NCI-H1092 treated with DMSO at 0.1 percent for 48 hours (cell line): ENCODE data around the gene LIMS1.
"Not testable (repeated sequence)": the region's sequence is repeated elsewhere in the genome, so short reads cannot be mapped to it uniquely, and the experiment has no call there.

Source experiments
- DNase-seq: peaks from one replicate; lab custom pipeline; 2025; lab: John Stamatoyannopoulos, UW

Gene LIMS1

DNA sequence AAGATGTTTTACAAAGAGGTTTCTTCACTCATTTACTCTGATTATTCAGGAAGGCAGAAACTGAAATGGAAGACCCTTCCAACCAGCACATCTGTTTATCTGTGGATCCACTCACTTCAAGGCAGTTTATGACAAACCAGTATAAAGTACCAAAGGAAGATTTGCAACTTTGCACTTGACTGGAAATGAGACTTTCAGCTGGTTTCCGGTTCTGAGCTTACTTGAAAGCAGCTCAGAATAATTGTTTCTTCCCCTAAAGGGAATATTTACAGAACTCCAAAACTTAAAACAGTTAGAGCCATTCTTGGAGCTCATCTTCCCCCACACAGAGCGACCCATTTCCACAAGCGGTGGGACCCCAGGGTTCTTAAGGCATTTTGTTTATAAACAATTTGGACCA lies 129.8 kb downstream of the LIMS1 start:
- not testable (repeated sequence) for DNase-seq

DNA sequence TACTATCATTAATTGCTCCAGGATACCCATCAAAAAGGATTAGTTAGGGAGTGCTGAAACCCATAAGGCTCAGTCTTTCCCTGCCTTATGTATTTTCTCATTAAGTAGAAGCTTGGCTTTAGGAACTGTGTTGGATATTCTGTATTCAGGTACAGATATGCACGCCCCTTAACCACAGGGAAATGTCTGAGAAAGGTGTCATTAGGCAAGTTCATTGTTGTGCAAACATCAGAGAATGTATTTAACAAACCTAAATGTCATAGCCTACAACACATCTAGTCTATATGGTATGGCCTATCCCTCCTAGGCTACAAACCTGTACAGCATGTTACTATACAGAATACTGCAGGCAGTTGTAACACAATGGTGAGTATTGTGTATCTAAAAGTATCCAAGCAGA lies 130.7 kb downstream of the LIMS1 start:
- not testable (repeated sequence) for DNase-seq

DNA sequence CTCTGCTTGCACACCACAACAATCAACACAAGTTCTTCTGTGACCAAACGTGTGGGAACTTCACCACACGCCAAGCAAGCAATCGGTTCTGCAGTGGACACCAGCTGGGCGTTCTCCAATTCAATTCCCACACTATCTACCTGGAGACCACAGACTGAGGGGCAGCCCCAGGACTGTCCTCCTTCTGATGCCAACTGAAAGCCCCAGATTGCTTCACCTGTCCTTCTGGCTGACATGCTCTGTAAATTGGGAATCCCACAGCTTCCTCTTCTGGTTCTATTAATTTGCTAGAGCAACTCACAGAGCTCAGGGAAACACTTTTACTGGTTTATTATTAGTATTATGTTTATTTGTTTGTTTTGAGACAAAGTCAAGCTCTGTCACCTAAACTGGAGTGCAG lies 131.7 kb downstream of the LIMS1 start:
- DNase-seq, result not testable (repeated sequence)

DNA sequence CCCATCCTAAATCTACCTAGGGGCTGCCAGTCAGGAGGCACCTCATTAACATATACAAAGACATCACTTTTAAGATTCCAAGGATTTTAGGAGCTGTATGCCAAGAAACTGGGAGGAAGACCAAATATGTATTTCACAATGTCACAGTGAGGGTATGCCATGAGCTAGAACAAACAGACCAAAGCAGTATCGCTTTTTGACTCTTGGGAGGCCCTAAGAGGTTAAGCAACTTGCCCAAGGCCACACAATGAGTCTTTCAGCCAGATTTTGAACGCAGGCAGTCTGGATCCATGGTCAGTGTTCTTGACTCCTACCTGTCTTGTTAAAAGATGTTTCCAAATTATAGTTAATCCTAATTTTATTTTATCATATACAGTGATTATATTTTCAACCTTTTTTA lies 132.9 kb downstream of the LIMS1 start:
- not testable (repeated sequence) for DNase-seq

DNA sequence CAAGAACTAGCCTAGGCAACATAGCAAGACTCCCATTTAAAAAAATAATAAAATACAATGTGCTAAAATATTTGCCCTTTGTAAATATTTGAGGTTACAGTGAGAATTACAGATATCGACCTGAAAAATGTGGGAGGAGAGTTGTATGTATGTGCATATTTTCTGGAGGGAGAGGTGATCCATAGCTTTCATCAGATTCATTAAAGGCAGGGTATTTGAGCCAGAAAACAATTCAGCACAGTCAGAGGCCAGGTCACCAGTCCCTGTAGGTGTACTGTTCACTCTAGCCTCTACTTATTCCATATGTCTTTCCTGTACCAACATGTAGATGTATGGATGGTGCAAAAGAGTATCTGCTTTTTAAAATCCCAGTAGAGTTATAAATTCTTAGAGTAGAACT lies 136.0 kb downstream of the LIMS1 start:
- DNase-seq, result not testable (repeated sequence)

DNA sequence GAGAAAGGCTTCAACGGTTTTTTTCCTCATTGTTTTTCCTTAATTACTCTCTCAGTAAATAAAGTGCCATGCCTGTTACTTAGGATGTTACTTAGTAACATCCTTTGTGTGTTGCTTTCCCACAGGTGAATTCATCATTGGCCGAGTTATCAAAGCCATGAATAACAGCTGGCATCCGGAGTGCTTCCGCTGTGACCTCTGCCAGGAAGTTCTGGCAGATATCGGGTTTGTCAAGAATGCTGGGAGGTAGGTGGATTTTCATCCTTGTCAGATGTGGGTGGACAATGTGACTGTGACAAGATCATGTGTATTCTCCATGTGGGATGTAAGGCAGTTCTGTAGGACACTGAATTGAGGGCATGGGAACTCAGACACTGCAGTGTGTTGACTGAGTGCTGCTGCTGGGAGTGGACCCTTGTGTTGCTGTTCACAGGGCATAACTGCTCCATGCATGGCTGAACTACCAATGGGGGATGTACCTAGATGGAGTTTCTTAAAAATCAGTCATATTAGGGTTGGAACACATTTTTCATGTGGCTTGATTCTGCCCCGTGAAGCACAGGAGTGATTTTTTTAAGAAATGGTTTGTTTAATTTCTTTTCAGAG lies 138.0 kb downstream of the LIMS1 start:
- DNase-seq, result not testable (repeated sequence)

DNA sequence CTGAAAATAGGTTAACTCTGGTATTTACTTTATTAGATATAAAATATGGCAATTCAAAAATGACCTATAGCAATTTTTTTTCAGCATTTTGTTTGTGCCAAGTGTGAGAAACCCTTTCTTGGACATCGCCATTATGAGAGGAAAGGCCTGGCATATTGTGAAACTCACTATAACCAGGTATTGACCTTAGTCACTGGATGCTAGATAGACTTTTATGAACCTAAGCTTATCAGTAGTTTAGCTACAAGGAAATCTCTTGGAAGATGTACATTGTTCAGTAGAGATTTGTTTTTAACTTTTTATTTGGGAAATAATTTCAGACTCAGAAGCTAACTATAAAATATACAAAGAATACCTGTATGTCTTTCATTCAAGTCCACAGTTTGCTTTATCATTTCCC lies 142.3 kb downstream of the LIMS1 start:
- not testable (repeated sequence) for DNase-seq

DNA sequence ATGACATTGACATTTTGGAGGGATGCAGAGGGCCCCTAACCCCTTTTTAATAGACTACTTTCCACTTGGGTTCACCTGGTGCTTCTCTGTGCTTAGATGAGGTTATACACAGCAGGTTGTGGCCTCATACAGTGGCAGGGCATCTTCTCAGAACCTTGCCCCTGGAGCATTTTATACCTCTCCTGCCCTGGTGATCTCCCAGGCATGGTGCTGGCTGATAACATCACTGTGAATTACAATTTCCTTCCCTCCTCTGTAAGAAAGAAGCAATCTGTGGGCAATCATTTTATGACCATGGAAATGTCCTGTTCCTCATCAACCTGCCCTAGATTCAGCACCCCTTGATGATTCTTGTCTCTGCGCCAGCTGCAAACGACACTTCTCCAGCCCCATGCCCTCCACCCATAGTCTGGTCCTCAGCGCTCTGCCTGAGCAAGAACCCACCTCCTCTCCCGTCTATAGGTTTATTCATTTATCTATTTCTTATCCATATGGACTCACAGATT lies 143.0 kb downstream of the LIMS1 start:
- not testable (repeated sequence) for DNase-seq

DNA sequence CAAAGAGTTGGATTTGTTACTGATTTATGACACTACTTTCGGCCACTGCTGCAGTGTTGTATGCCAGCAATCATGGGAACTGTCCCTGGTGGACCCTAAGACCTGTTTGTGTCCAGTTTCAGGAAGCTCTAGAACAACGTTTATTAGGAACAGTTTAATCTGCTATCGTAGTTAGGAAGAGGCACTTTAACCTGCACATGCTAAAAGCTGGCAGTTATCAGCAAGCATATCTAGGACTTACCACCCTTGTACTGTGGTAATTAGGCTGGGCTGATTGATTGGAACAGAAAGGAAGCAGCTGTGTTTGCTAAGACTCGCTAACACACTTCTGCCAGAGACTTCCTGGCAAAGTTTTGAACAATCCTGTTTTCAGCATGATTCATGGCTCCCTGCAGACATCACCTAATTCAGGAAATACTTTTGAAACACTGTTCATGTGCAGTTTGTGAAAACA lies 144.0 kb downstream of the LIMS1 start:
- DNase-seq, result peak; percentile 63

DNA sequence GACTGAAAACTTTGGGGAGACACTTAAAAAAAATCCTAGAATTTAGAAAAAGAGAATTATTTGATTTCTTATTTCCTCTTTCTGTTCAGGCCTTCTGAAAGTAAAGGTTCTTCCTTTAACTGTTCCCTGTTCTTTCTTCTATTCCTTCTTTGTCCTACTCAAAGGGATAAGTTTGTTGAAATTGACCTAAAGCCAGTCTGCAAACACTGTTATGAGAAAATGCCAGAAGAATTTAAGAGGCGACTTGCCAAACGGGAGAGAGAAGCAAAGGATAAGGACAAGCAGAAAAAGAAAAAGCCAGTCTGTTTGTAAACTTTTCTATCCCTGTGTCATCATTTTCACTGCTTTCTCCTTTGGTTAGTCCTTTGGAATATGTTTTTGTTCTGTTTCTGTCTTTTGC lies 146.5 kb downstream of the LIMS1 start:
- DNase-seq, result not testable (repeated sequence)

DNA sequence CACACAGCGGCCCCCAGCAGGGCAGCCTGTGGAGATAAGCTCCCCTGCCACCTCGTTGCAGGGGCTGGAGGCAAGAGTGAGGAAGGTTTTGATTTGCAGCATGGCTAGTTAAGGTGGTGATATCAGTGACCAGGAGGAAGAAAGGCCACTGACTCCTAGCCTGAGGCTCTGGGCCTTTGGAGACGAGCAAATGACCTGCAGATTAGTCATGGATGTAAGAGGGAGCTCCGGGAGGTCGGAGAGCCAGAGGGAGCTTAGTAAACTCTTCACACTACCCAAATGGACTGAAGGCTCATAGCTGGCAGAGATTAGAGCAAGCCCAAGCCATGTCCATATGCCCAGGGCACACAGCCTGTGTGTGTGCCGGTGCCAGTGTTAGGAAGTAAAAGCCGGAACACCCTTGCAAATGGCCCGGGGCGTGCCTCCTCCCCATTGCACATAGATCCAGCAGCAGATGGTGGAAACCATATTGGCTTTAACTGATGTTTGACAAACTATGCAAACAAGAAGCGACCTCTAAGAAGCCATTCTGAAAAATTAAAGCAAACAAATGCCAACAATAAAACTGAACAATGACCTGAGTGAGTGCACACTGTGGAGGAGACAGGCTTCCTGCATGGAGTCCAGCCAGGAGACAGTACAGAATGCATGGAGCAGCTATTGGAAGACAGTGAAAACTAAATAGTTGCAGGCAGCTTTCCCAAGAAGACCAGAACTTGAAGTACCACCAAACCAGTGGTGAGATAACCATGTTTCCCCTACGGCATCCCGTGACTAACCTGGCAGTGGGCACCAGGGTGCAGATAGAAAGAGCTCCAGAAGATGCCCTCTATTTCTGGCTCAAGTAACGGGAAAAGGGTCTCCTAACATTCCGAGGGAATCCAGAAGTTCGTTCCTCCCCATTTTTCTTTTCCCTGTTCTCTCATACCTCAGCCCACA lies 154.8 kb downstream of the LIMS1 start:
- DNase-seq, result peak; percentile 2

DNA sequence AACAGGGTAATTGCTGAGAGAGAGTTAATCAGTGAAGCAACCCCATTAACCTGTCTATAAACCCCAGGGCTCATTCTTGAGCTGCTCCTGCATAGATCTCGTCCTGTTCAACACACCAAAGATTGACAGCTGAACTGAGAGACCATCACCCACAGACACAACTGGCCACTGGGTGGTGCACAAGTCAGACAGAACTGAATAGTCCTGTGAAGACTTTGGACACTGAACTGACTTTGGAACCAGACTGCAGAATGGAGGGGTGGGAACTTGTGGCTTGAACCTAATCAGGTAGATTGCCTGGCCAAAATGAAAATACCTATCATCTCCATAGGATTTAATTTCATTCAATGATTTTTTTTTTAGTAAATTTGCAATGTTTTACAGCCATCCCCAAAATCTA lies 155.7 kb downstream of the LIMS1 start:
- not testable (repeated sequence) for DNase-seq

DNA sequence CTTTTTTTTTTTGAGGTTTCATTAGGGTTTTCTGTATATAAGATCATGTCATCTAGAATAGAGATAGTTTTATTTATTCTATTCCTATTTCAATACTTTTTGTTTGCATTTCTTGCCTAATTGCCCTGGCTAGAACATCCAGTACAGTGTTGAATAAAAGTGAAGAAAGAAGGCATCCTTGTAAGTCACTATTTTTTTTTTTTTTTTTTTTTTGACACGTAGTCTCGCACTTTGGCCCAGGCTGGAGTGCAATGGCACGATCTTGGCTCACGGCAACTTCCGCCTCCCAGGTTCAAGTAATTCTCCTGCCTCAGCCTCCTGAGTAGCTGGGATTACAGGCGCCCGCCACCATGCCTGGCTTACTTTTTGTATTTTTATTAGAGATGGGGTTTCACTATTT lies 157.2 kb downstream of the LIMS1 start:
- no peak for DNase-seq

DNA sequence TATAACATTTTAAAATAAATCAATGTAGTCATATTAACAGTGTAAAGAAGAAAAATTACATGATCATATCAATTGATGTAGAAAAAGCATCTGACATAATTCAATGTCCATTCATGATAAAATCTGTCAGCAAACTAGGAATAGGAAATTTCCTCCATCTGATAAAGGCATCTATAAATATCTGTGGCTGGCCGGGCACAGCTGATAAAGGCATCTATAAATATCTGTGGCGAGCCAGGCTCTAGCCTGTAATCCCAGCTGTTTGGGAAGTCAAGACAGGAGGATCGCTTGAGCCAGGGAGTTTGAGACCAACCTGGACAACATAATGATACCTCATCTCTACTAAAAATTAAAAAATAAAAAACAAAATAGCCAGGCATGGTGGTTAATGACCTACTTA lies 166.9 kb downstream of the LIMS1 start:
- DNase-seq, result no peak

DNA sequence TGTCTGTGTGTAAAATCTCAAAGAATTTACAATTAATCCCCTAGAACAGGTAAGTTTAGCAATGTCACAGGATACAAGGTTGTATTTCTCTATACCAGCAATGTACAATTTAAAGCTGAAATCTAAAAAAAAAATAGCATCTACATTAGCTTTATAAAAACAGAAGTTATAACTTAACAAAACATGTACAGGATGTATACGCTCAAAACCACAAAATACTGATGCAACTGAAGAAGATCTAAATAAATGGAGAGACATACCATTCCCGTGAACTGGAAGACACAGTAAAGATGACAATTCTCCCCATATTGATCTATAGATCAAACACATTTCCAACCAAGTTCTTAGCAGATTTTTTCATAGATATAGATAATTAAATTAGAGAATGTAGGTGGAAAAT lies 167.5 kb downstream of the LIMS1 start:
- DNase-seq, result no peak

DNA sequence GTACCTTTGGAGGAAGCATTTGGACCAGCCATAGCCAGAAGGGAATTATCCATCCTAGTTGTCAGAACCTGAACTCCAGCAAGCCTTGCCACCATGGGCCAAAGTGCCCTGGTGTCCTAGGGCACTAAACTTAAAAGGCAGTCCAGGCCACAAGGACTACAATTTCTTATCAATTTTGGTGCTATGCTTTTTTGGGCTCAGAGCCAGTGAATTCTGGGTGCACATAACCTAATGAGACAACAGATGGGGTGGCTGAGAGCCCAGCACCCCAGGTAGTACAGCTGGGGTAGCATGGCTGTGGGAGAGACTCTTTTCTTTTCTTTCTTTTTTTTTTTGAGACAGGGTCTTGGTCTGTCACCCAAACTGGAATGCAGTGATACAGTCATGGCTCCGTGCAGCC lies 170.6 kb downstream of the LIMS1 start:
- DNase-seq, result no peak

DNA sequence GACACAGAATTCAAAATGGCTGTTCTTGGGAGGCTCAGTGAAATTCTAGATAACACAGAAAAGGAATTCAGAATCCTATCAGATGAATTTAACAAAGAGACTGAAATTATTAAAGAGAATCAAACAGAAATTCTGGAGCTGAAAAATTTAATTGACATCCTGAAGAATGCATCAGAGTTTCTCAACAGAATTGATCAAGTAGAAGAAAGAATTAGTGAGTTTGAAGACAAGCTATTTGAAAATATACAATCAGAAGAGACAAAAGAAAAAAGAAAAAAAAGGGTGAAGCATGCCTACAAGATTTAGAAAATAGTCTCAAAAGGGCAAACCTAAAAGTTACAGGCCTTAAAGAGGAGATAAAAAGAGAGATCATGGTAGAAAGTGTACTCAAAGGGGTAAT lies 173.0 kb downstream of the LIMS1 start:
- DNase-seq, result no peak

DNA sequence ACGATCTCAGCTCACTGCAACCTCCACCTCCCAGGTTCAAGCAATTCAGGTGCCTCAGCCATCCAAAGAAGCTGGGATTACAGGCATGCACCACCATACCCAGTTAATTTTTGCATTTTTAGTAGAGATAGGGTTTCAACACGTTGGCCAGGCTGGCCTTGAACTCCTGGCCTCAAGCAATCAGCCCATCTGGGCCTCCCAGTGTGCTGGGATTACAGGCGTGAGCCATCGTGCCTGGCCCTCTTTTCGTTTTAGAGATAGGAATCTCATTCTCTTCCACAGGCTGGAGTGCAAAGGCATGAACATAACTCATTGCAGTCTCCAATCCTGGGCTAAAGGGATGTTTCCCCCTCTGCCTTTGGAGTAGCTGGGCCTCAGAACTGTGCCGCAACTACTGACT lies 182.7 kb downstream of the LIMS1 start:
- not testable (repeated sequence) for DNase-seq

DNA sequence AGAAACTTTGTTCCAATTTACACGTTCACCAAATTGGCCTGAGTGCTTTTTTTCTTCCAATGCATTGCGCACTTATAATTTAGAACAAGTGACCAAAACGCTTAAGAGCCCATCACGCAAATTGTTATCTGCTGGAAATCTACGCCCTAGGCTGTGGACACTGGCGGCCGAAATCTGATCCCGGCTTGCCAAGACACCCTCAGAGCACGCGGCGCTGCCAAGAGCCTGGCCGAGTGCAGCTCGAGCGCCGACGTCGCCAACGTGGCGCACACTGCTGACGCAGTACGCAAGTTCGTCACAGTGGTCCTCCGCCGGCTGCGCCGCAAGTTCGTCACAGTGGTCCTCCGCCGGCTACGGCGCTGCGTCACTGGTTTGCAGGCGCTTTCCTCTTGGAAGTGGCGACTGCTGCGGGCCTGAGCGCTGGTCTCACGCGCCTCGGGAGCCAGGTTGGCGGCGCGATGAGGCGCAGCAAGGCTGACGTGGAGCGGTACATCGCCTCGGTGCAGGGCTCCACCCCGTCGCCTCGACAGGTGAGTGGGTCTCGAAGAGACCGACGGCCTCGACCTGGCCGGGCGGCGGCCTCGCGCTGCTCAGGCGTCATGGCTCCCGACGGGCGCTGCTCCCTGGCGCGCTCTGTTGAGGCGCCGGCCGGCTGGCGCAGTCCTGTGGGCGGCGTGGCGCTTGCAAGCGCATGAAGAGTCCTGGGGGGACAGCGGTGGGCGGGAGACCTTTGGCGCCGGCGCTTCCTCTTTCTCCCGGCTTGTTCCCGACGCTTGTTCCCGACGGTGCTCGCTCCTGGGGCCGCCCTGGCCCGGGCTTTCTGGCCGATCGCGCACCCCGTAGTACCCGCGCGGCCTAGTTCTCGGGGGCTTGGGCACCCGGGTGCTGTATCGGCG lies 185.1 kb downstream of the LIMS1 start, which contains the start of gene RANBP2:
TSS of gene RANBP2 (plus strand) at position 334 of the 896 bp plus-strand sequence. CDS start at position 459, 125 bp downstream.
- DNase-seq, result peak; percentile 89

DNA sequence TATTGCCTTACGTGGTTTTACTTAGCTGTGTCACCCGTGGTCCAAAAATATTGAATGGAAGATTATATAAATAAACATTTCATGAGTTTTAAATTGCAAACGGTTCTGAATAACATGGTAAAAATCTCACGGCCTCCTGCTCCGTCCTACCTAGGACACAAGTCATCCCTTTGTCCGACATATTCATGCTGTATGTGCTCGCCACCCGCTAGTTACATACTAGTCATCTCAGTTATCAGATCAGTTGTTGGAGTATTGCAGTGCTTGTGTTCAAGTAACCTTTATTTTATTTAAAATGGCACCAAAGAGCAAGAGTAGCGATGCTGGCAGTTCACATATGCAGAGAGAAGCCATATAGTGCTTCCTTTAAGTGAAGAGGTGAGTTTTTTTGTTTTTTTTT lies 191.8 kb downstream of the LIMS1 start:
- DNase-seq, result not testable (repeated sequence)

DNA sequence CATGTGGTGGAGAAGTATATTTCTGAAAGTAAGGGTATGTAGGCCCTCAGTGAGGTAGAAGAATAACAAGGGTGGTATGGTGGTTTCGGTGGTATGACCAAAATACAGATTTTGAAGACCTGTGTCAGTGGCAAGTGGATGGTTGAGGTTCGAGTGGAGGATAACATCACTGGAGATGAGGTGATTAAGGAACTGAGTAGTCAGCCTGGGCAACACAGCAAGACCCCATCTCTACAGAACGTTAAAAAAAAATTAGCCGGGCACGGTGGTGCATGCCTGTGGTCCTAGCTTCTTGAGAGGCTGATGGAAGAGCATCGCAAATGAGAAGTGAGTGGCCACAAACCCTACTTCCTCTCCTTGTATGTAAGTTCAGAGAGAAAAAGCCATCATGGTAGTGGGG lies 200.4 kb downstream of the LIMS1 start:
- DNase-seq, result not testable (repeated sequence)
